SK-N-SH treated with all-trans-retinoic acid at 6 μM for 48 hours (cell line): ENCODE measurements around the gene NUPR2.

Experiments
- ARNTL ChIP-seq: fragments of 450-650 bp; formaldehyde crosslinking; IDR thresholded peaks from 2 replicates; pipeline ENCODE4 v1.5.0; 2020; ENCODE audit warnings: low read depth, mild to moderate bottlenecking, moderate library complexity, borderline replicate concordance
- ESRRG ChIP-seq: fragments of 250-450 bp; sonication (Bioruptor Pico); IDR thresholded peaks from 2 replicates; pipeline ENCODE4 v1.6.1; 2021; ENCODE audit warnings: mild to moderate bottlenecking
- ISL1 ChIP-seq: fragments of 250-450 bp; sonication (Bioruptor Pico); IDR thresholded peaks from 2 replicates; pipeline ENCODE4 v2.1.2; 2022; ENCODE audit warnings: mild to moderate bottlenecking, moderate library complexity
- OSR1 ChIP-seq: fragments of 250-450 bp; sonication (Bioruptor Pico); IDR thresholded peaks from 2 replicates; pipeline ENCODE4 v1.8.0; 2022; ENCODE audit warnings: moderate library complexity, mild to moderate bottlenecking, inconsistent platforms
- RARB ChIP-seq: fragments of 250-450 bp; sonication (Bioruptor Pico); IDR thresholded peaks from 2 replicates; pipeline ENCODE4 v1.8.0; 2021; ENCODE audit warnings: mild to moderate bottlenecking, moderate library complexity
- TOX ChIP-seq: fragments of 250-450 bp; sonication (Bioruptor Pico); IDR thresholded peaks from 2 replicates; pipeline ENCODE4 v1.8.0; 2021; ENCODE audit warnings: mild to moderate bottlenecking, moderate library complexity, borderline replicate concordance
- ZC3H10 ChIP-seq: fragments of 250-450 bp; sonication (Bioruptor Pico); IDR thresholded peaks from 2 replicates; pipeline ENCODE4 v1.5.1; 2021; ENCODE audit warnings: mild to moderate bottlenecking, moderate library complexity
- ZFP3 ChIP-seq: fragments of 250-450 bp; sonication (Bioruptor Pico); IDR thresholded peaks from 2 replicates; pipeline ENCODE4 v1.5.0; 2020; ENCODE audit warnings: mild to moderate bottlenecking, moderate library complexity
- ZNF565 ChIP-seq: fragments of 450-650 bp; formaldehyde crosslinking; conservative IDR thresholded peaks from 2 replicates; pipeline ENCODE4 v1.5.0; 2020; ENCODE audit warnings: low read depth, mild to moderate bottlenecking, moderate library complexity
- TF ChIP-seq, protein P1 (sequence below): fragments of 250-450 bp; sonication (Bioruptor Pico); IDR thresholded peaks from 2 replicates; pipeline ENCODE4 v1.8.0; 2020; ENCODE audit warnings: mild to moderate bottlenecking, moderate library complexity, borderline replicate concordance
- TF ChIP-seq, protein P2 (sequence below): fragments of 250-450 bp; sonication (Bioruptor Pico); IDR thresholded peaks from 2 replicates; pipeline ENCODE4 v1.8.0; 2021; ENCODE audit warnings: low read depth, mild to moderate bottlenecking, moderate library complexity, borderline replicate concordance

DNA sequence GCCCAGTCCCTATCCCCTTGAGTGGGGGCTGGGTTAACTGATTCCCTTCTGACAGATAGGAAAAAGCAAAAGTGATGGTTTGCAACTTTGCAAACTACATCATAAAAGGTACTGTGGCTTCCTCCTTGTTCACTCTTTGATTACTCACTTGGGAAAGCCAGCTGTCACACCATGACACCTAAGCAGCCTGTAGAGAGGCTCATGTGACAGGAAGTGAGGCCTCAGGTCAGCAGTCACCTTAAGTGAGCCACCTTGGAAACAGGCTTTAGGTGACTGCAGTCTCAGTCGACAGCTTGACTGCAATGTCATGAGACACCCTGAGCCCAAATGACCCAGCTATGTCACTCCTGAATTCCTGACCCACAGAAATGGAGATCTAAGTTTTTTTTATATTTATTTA, 5.6 kb downstream of the NUPR2 start:
- TF ChIP-seq, protein P1, sequence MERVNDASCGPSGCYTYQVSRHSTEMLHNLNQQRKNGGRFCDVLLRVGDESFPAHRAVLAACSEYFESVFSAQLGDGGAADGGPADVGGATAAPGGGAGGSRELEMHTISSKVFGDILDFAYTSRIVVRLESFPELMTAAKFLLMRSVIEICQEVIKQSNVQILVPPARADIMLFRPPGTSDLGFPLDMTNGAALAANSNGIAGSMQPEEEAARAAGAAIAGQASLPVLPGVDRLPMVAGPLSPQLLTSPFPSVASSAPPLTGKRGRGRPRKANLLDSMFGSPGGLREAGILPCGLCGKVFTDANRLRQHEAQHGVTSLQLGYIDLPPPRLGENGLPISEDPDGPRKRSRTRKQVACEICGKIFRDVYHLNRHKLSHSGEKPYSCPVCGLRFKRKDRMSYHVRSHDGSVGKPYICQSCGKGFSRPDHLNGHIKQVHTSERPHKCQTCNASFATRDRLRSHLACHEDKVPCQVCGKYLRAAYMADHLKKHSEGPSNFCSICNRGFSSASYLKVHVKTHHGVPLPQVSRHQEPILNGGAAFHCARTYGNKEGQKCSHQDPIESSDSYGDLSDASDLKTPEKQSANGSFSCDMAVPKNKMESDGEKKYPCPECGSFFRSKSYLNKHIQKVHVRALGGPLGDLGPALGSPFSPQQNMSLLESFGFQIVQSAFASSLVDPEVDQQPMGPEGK (CRISPR knock-in tag), result no peak
- no peak for TF ChIP-seq ZFP3
- no peak for TF ChIP-seq OSR1 (CRISPR knock-in tag)
- no peak for TF ChIP-seq RARB (CRISPR knock-in tag)
- no peak for TF ChIP-seq ARNTL (CRISPR knock-in tag)
- TF ChIP-seq ZC3H10 (CRISPR knock-in tag), result no peak
- TF ChIP-seq TOX (CRISPR knock-in tag), result no peak
- TF ChIP-seq, protein P2, sequence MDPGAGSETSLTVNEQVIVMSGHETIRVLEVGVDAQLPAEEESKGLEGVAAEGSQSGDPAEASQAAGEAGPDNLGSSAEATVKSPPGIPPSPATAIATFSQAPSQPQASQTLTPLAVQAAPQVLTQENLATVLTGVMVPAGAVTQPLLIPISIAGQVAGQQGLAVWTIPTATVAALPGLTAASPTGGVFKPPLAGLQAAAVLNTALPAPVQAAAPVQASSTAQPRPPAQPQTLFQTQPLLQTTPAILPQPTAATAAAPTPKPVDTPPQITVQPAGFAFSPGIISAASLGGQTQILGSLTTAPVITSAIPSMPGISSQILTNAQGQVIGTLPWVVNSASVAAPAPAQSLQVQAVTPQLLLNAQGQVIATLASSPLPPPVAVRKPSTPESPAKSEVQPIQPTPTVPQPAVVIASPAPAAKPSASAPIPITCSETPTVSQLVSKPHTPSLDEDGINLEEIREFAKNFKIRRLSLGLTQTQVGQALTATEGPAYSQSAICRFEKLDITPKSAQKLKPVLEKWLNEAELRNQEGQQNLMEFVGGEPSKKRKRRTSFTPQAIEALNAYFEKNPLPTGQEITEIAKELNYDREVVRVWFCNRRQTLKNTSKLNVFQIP, result no peak
- TF ChIP-seq ESRRG, result no peak
- TF ChIP-seq ISL1, result no peak
- TF ChIP-seq ZNF565, result no peak
